Right ventricle myocardium inferior (tissue), 1 donor: ENCODE measurements around the gene ANKS3. TPM values are rescaled to one million over a fixed set of nuclear protein-coding genes. Genes with fewer than 3 reads are reported as not detected.

Source experiments
- ATAC-seq: fragments of 200-7000 bp; cut with Tn5 transposase; one replicate; pipeline ENCODE4 v1.9.1; 2020; ENCODE audit warnings: mild to moderate bottlenecking, moderate library complexity
- DNase-seq: peaks from one replicate; pipeline ENCODE4 v3.0.0; 2021; ENCODE audit errors: missing footprints
- intact Hi-C: fragments of 100-400 bp; cut with DNase I; formaldehyde crosslinking; loops from one replicate; pipeline ENCODE4 v1.11.0; 2022
- microRNA-seq: library from miRNA; unstranded; fragments of <30 nt; microRNA quantifications from one replicate; pipeline ENCODE4 v1.2.0, GENCODE V29; 2020
- total RNA-seq: library from RNA; stranded (reverse); fragmentation: NEBNext Ultra II Directional; extraction: Animal tissue kit (Norgen Biotek cat#: 25700); gene quantifications from one replicate; pipeline ENCODE4 v1.2.1, GENCODE V29; 2021
- donor health status: DM: no; HTN: yes; CAD: no; lungs with severe emphysema.

ANKS3 gene
- total RNA-seq, 1 donor from 2014 or later = 9.1 TPM

DNA sequence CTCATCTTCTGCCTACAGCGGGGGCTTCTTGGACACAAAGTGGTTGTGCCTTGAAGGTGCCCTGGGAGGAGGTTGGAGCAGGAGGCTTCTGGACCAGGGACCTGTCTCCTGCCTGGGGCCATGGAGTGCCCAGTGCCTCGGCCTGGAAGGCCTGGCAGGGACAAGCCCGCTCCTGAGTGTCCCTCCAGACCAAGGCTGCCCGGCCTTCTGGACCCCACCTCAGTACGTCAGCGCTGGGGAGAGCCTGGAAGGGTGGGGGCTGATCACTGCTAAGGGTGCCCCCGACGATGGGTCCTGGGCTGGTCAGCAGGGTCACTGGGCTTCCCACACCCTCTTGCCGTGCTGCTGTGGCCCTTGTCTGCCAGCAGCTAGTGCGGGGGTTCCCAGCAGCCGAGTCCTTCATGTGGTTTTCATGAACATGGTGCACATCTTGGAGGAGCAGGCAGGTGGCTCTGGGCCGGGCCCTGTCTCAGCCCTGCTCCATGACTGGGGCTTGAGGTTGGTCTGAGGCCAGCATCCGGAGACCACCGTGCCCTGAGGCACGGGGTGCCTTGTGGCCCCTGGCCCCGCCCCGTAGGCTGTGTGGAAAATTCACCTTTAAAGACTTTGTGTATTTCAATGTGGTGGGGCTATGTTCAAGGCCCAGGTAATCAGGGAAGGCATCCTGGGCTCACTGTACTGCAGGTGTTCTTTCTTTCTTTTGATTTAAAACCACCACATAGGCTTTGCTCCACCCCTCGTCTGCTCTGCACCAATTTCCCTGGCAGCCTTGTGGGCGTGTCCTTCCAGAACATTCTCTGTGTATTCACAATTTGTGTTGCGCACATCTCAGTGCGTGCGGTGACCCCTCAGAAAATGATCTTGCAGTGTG is 87.1 kb downstream of the ANKS3 start:
- ATAC-seq = no peak

More for the DNA sequence above, 87.1 kb downstream of the ANKS3 start:
- intact Hi-C loops = no loop called here
- DNase-seq = peak; percentile 35

Small RNA genes within 50 kb of the gene (microRNA-seq; reads per million reads assigned to microRNA genes)
- not detected for gene MIR6769A

Other genes with a start within 250 kb of the ANKS3 start
- gene CDIP1, start 195.5 kb downstream of the ANKS3 start, total RNA-seq = 46.3 TPM
- 0.05 TPM for gene C16orf96, start 177.9 kb downstream of the ANKS3 start, total RNA-seq
- gene UBALD1, start 119.4 kb downstream of the ANKS3 start, total RNA-seq = 26.2 TPM
- gene MGRN1, start 109.4 kb downstream of the ANKS3 start, total RNA-seq = 32.2 TPM
- gene NUDT16L1, start 40.7 kb downstream of the ANKS3 start, total RNA-seq = 52.3 TPM
- gene DNAAF8, start 266 bp upstream of the ANKS3 start, total RNA-seq = 1.5 TPM
- gene ZNF500, start 32.9 kb upstream of the ANKS3 start, total RNA-seq = 6.5 TPM
- not detected for gene SEPTIN12, start 54.1 kb upstream of the ANKS3 start, total RNA-seq
- gene SMIM22, start 61.1 kb upstream of the ANKS3 start, total RNA-seq = not detected
- gene ROGDI, start 68.4 kb upstream of the ANKS3 start, total RNA-seq = 102 TPM
- 88.8 TPM for gene GLYR1, start 113.0 kb upstream of the ANKS3 start, total RNA-seq
- gene UBN1, start 113.2 kb upstream of the ANKS3 start, total RNA-seq = 45.2 TPM
- 20.2 TPM for gene PPL, start 202.9 kb upstream of the ANKS3 start, total RNA-seq
- 23.5 TPM for gene SEC14L5, start 224.1 kb upstream of the ANKS3 start, total RNA-seq